ENCODE results near the gene KLHL41.
"Not testable (repeated sequence)": the region's sequence is repeated elsewhere in the genome, so short reads cannot be mapped to it uniquely, and the experiment has no call there.

KLHL41 gene

DNA sequence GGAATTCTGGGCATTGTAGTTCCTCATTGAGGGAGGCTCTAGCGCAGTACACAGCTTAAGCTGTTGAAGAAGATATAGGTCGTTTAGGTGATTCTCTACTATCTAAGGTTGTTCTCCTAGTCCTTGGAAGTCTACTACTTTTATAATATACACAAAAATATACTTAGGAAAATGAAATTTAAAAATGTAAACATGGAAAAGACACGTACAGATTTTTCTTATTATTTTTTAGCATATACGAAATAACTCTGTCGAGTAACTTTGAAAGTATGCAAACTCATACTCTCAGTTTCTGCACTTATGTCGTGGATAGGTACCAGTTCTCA is 64.4 kb downstream of the KLHL41 start:
- DNase-seq, result no peak

DNA sequence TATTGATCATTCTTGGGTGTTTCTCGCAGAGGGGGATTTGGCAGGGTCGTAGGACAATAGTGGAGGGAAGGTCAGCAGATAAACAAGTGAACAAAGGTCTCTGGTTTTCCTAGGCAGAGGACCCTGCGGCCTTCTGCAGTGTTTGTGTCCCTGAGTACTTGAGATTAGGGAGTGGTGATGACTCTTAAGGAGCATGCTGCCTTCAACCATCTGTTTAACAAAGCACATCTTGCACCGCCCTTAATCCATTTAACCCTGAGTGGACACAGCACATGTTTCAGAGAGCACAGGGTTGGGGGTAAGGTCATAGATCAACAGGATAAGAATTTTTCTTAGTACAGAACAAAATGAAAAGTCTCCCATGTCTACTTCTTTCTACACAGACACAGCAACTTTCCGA is 65.0 kb downstream of the KLHL41 start:
- DNase-seq, result not testable (repeated sequence)

DNA sequence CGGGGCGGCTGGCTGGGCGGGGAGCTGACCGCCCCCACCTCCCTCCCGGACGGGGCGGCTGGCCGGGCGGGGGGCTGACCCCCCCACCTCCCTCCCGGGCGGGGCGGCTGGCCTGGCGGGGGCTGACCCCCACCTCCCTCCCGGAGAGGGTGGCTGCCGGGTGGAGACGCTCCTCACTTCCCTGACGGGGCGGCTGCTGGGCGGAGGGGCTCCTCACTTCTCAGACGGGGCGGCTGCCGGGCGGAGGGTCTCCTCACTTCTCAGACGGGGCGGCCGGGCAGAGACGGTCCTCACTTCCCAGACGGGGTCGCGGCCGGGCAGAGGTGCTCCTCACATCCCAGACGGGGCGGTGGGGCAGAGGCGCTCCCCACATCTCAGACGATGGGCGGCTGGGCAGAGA is 65.8 kb downstream of the KLHL41 start:
- DNase-seq, result not testable (repeated sequence)

Data from NCI-H2029 (cell line).